Mesendoderm (in vitro differentiated cells): ENCODE measurements around the gene TOP1.

Experiments used
- DNase-seq: peaks from one replicate; pipeline ENCODE4 v3.0.0; 2013
- H2AK5ac ChIP-seq: 2 replicates; pipeline ENCODE4 v1.6.1; 2013; ENCODE audit warnings: low read length, inconsistent platforms
- H2BK120ac ChIP-seq: 2 replicates; pipeline ENCODE4 v1.6.1; 2013; ENCODE audit warnings: low read depth, mild to moderate bottlenecking, low read length, moderate library complexity, mixed read lengths
- H2BK15ac ChIP-seq: replicated peaks from 2 replicates; pipeline ENCODE4 v1.6.1; 2013; ENCODE audit warnings: low read depth, mild to moderate bottlenecking, moderate library complexity
- H2BK5ac ChIP-seq: 2 replicates; pipeline ENCODE4 v1.6.1; 2013; ENCODE audit warnings: low read length, inconsistent platforms
- H3K18ac ChIP-seq: 2 replicates; pipeline ENCODE4 v1.6.1; 2013; ENCODE audit warnings: mild to moderate bottlenecking, low read length, mixed read lengths
- H3K23ac ChIP-seq: one replicate; pipeline ENCODE4 v1.6.1; 2013; ENCODE audit warnings: low read length
- H3K27ac ChIP-seq: 2 replicates; pipeline ENCODE4 v1.5.1; 2013; ENCODE audit warnings: low read depth, mild to moderate bottlenecking, inconsistent platforms, low read length, moderate library complexity
- H3K27me3 ChIP-seq: 2 replicates; pipeline ENCODE4 v1.6.1; 2013; ENCODE audit warnings: low read length, control low read depth, mild to moderate bottlenecking, inconsistent platforms; ENCODE audit not compliant: insufficient read depth, poor library complexity
- H3K36me3 ChIP-seq: 2 replicates; pipeline ENCODE4 v1.6.1; 2013; ENCODE audit warnings: low read length, inconsistent platforms; ENCODE audit not compliant: control insufficient read depth, insufficient read depth
- H3K4ac ChIP-seq: one replicate; pipeline ENCODE4 v1.6.1; 2013; ENCODE audit warnings: low read depth, mild to moderate bottlenecking, low read length, moderate library complexity
- H3K4me1 ChIP-seq: 2 replicates; pipeline ENCODE4 v1.6.1; 2013; ENCODE audit warnings: low read depth, low read length, inconsistent platforms; ENCODE audit not compliant: control insufficient read depth
- H3K4me2 ChIP-seq: 2 replicates; pipeline ENCODE4 v1.6.1; 2013; ENCODE audit warnings: low read length
- H3K4me3 ChIP-seq: 2 replicates; pipeline ENCODE4 v1.5.1; 2013; ENCODE audit warnings: mild to moderate bottlenecking, low read length
- H3K56ac ChIP-seq: one replicate; pipeline ENCODE4 v1.6.1; 2013; ENCODE audit warnings: low read length
- H3K79me1 ChIP-seq: 2 replicates; pipeline ENCODE4 v1.6.1; 2013; ENCODE audit warnings: low read length, inconsistent platforms
- H3K79me2 ChIP-seq: 2 replicates; pipeline ENCODE4 v1.6.1; 2013; ENCODE audit warnings: mild to moderate bottlenecking, low read length; ENCODE audit not compliant: control insufficient read depth, insufficient read depth
- H3K9ac ChIP-seq: 2 replicates; pipeline ENCODE4 v1.6.1; 2013; ENCODE audit warnings: low read length, inconsistent platforms
- H4K5ac ChIP-seq: one replicate; pipeline ENCODE4 v1.6.1; 2013; ENCODE audit warnings: low read length
- H4K8ac ChIP-seq: one replicate; pipeline ENCODE4 v1.6.1; 2013; ENCODE audit warnings: low read depth, mild to moderate bottlenecking, control low read depth, low read length, moderate library complexity
- WGBS: extraction: QIAGEN DNeasy Blood & Tissue Kit; methylation state at CpG from one replicate; pipeline ENCODE4 v1.1.7; 2013; ENCODE audit warnings: low lambda C conversion rate, missing lambda C conversion rate; ENCODE audit not compliant: insufficient coverage; ENCODE audit errors: extremely low coverage; 5-methylcytosine and 5-hydroxymethylcytosine counted together

Gene TOP1

GRCh38 chr20:41031243-41031619 lies 2.6 kb downstream of the TOP1 start:
- H3K56ac ChIP-seq, result peak overlapping the region; percentile 39
- no peak overlapping the region for H3K4ac ChIP-seq
- H3K27me3 ChIP-seq, result no peaks in the 10 kb centered on the region
- WGBS, result no CpG with 5 or more reads among the region's 2 CpGs
- H3K23ac ChIP-seq, result no peak overlapping the region
- H3K79me2 ChIP-seq, result peaks cover 56% of the 10 kb centered on the region
- peak overlapping the region; percentile 81 for H3K4me2 ChIP-seq
- H4K5ac ChIP-seq, result no peak overlapping the region
- H2BK15ac ChIP-seq, result no peak overlapping the region
- H2AK5ac ChIP-seq, result no peak overlapping the region
- peaks cover 15% of the 10 kb centered on the region for H3K79me1 ChIP-seq
- no peak overlapping the region for H3K18ac ChIP-seq
- H3K9ac ChIP-seq, result peak overlapping the region; percentile 43
- no peak overlapping the region for H3K4me3 ChIP-seq
- no peak overlapping the region for H2BK120ac ChIP-seq
- no peak overlapping the region for H4K8ac ChIP-seq
- H3K36me3 ChIP-seq, result no peaks in the 10 kb centered on the region
- H3K27ac ChIP-seq, result no peak overlapping the region
- DNase-seq, result no peak
- no peak overlapping the region for H2BK5ac ChIP-seq
- H3K4me1 ChIP-seq, result peaks cover 22% of the 10 kb centered on the region

- WGBS, result no CpG with 5 or more reads among the region's 3 CpGs
- Histone ChIP-seq H3K79me1 (peaks cover 15% of the 10 kb centered on the region), H3K9ac (no peak overlapping the region), H2BK120ac (no peak overlapping the region), H2BK15ac (no peak overlapping the region), H3K27me3 (no peaks in the 10 kb centered on the region), H3K4me2 (no peak overlapping the region), H3K23ac (no peak overlapping the region), H2BK5ac (no peak overlapping the region), H4K5ac (no peak overlapping the region), H3K27ac (no peak overlapping the region), H3K79me2 (peaks cover 61% of the 10 kb centered on the region), H3K4me1 (peaks cover 22% of the 10 kb centered on the region), H3K36me3 (no peaks in the 10 kb centered on the region), H2AK5ac (no peak overlapping the region), H3K4ac (no peak overlapping the region), H3K56ac (no peak overlapping the region), H3K18ac (no peak overlapping the region), H4K8ac (no peak overlapping the region), H3K4me3 (no peak overlapping the region)
- DNase-seq, result no peak
Observed at GRCh38 chr20:41032271-41032670, 3.6 kb downstream of the TOP1 start.

- no peak overlapping the region for H2BK5ac ChIP-seq
- H4K8ac ChIP-seq, result no peak overlapping the region
- H3K56ac ChIP-seq, result no peak overlapping the region
- no peak overlapping the region for H3K9ac ChIP-seq
- WGBS, result 100% methylated on average over 2 of the region's 3 CpGs
- peaks cover 68% of the 10 kb centered on the region for H3K79me2 ChIP-seq
- H2BK15ac ChIP-seq, result no peak overlapping the region
- no peak overlapping the region for H4K5ac ChIP-seq
- no peaks in the 10 kb centered on the region for H3K27me3 ChIP-seq
- H3K18ac ChIP-seq, result no peak overlapping the region
- no peak overlapping the region for H2AK5ac ChIP-seq
- no peaks in the 10 kb centered on the region for H3K36me3 ChIP-seq
- no peak overlapping the region for H3K4me3 ChIP-seq
- H3K4me1 ChIP-seq, result peaks cover 16% of the 10 kb centered on the region
- no peak overlapping the region for H3K4me2 ChIP-seq
- H3K23ac ChIP-seq, result no peak overlapping the region
- H3K27ac ChIP-seq, result no peak overlapping the region
- no peak overlapping the region for H3K4ac ChIP-seq
- peaks cover 16% of the 10 kb centered on the region for H3K79me1 ChIP-seq
- DNase-seq, result no peak
- no peak overlapping the region for H2BK120ac ChIP-seq
Observed at GRCh38 chr20:41034239-41034638, 5.6 kb downstream of the TOP1 start.

- no peaks in the 10 kb centered on the region for H3K36me3 ChIP-seq
- no CpG with 5 or more reads among the region's 3 CpGs for WGBS
- H3K56ac ChIP-seq, result no peak overlapping the region
Observed at GRCh38 chr20:41035207-41035606, 6.6 kb downstream of the TOP1 start.

DNA sequence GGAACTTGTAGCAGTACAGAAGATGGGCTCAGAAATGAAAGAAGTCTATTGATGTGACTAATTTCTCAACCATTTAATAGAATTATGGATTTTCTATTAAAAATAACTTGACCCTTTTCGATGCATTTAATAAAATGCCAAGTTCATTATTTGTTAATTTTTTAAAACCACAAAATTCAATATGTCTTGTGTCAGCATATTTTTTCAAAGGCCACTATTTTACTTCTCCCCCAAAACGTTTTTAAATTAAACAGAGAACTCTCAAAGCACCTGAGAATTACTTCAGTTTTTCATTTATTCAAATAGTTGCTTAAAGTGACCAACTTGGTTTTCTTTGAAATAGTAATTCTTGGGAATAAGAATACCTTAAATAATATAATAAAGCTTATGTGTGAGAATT lies 8.6 kb downstream of the TOP1 start:
- Histone ChIP-seq H3K4me3 (no peak overlapping the region), H3K27ac (no peak overlapping the region), H3K79me2 (peaks cover 52% of the 10 kb centered on the region), H2AK5ac (no peak overlapping the region), H3K9ac (no peak overlapping the region), H3K56ac (no peak overlapping the region), H3K4me1 (peaks cover 4% of the 10 kb centered on the region), H3K23ac (no peak overlapping the region), H3K79me1 (peaks cover 6% of the 10 kb centered on the region), H2BK15ac (no peak overlapping the region), H2BK120ac (no peak overlapping the region), H3K36me3 (no peaks in the 10 kb centered on the region), H4K5ac (no peak overlapping the region), H3K18ac (no peak overlapping the region), H2BK5ac (no peak overlapping the region), H4K8ac (no peak overlapping the region), H3K27me3 (no peaks in the 10 kb centered on the region), H3K4ac (no peak overlapping the region), H3K4me2 (no peak overlapping the region)
- WGBS, result no CpG with 5 or more reads among the region's 2 CpGs
- DNase-seq, result no peak

More at GRCh38 chr20:41035207-41035606, 6.6 kb downstream of the TOP1 start:
- no peak overlapping the region for H3K18ac ChIP-seq
- DNase-seq, result no peak
- H3K27me3 ChIP-seq, result no peaks in the 10 kb centered on the region
- H3K4me1 ChIP-seq, result peaks cover 15% of the 10 kb centered on the region
- no peak overlapping the region for H2BK120ac ChIP-seq
- H3K23ac ChIP-seq, result no peak overlapping the region
- no peak overlapping the region for H2AK5ac ChIP-seq
- H2BK5ac ChIP-seq, result no peak overlapping the region
- no peak overlapping the region for H4K8ac ChIP-seq
- H2BK15ac ChIP-seq, result no peak overlapping the region
- no peak overlapping the region for H3K4me2 ChIP-seq
- peaks cover 15% of the 10 kb centered on the region for H3K79me1 ChIP-seq
- peaks cover 60% of the 10 kb centered on the region for H3K79me2 ChIP-seq
- no peak overlapping the region for H4K5ac ChIP-seq
- H3K4me3 ChIP-seq, result no peak overlapping the region
- no peak overlapping the region for H3K4ac ChIP-seq
- no peak overlapping the region for H3K9ac ChIP-seq
- H3K27ac ChIP-seq, result no peak overlapping the region

DNA sequence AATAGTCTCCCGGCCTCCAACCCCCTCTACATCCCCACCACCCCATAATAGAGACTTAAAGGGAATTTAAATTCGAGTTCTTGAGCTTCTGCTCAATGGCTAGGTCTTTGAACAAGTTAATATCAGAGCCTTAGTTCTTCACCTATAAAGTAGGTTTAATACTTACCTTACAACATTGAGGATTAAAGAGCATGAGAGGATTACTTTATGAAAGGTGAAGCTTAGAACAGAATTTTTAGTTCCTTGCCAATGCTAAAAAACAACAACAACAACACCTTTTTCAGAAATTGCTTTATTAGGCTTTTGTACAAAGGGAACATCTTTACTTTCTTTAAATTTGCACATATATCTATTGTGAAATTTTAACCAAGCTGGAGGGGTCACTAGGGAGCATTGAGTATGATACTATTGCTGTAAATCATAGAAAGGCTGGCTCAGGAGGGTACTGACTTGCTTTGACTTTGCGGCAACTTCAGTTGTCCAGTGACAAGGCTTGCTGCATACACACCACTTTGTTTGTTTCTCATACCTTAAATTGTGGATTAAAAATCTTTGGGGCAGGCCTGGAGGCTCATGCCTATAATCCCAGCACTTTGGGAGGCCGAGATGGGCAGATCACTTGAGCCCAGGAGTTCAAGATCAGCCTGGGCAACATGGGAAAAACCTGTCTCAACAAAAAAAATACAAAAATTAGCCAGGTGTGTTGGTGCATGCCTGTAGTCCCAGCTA lies 9.7 kb downstream of the TOP1 start:
- no peak overlapping the region for H3K27ac ChIP-seq
- H3K4me3 ChIP-seq, result no peak overlapping the region
- H3K27me3 ChIP-seq, result no peaks in the 10 kb centered on the region
- H3K36me3 ChIP-seq, result no peaks in the 10 kb centered on the region
- no peak for DNase-seq
- H3K79me1 ChIP-seq, result peaks cover 6% of the 10 kb centered on the region
- no peak overlapping the region for H3K4ac ChIP-seq
- WGBS, result no CpG with 5 or more reads among the region's 4 CpGs
- no peak overlapping the region for H4K5ac ChIP-seq
- no peak overlapping the region for H2BK15ac ChIP-seq
- no peak overlapping the region for H3K23ac ChIP-seq
- no peak overlapping the region for H3K56ac ChIP-seq
- H3K4me1 ChIP-seq, result peaks cover 1% of the 10 kb centered on the region
- H2BK120ac ChIP-seq, result no peak overlapping the region
- no peak overlapping the region for H4K8ac ChIP-seq
- H3K79me2 ChIP-seq, result peaks cover 49% of the 10 kb centered on the region
- no peak overlapping the region for H3K4me2 ChIP-seq
- H2BK5ac ChIP-seq, result no peak overlapping the region
- no peak overlapping the region for H3K9ac ChIP-seq
- H3K18ac ChIP-seq, result no peak overlapping the region
- H2AK5ac ChIP-seq, result no peak overlapping the region
